ENCODE data around the gene ZFP3. TPM values are rescaled to one million over a fixed set of nuclear protein-coding genes. Genes with fewer than 3 reads are reported as not detected.
A peak's percentile ranks its signal among the peaks of the same experiment; 100 is the strongest.
"Not testable (repeated sequence)": the region's sequence is repeated elsewhere in the genome, so short reads cannot be mapped to it uniquely, and the experiment has no call there.

ZFP3 gene
- 1 to 10 TPM; 6.2 to 6.3 TPM for total RNA-seq

DNA sequence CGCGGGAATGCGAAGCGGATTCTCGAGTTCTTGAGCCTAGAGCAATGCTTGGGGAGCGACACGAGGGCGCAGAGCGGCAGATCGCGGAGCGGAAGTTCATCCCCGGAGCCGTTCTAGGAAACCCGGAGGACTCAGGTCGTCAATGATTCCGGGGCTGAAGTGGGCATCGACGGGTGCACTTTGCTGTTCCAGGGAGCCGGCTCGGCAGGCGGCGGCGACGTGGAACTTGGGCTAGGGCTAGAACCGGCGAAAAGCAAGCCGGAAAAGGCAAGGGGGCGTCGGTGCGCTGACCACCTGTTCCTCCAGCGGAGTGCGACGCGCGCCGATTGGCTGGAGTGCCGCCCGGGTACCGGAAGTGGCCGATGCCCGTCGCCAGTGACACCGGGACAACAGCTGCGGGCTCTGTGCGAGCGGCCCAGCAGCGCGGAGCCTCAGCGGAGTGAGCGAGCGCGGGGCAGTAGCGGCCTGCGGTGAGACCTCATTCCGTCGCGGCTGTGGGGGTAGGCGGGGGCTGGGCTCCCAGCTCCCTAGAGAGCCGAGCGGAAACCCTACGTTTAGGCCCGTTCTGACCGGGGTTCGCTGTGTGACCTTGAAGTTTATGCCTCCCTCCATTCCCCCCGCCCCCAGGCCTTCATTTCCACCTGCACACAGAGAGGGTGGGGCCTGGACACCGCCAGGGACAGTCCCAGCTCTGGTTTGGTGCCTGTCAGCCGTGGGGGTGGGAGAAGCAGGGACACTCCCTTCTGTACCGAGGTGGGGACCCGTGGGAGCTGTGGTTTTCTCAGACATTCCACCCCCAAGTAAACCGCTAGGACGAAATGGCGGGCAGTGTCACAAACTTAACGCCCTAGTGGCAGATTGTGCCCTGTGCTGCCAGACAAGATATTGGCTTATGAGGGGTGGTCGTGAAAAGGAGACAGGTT is at the start of gene ZFP3:
ZFP3 (plus strand) TSS at position 362 of the 923 bp plus-strand sequence. CDS start 13,038 bp downstream, outside the sequence.
- Histone ChIP-seq H3K9me3 (no peaks in the 10 kb centered on the region), H3K27ac (peak within 1 kb of the TSS; percentile 60), H3K36me3 (no peaks in the 10 kb centered on the region), H3K27me3 (no peaks in the 10 kb centered on the region), H3K4me3 (peak within 1 kb of the TSS; percentile 72), H3K9ac (ENCODE audit: low read depth in 2 of 2, low read length in 2 of 2) (peak within 1 kb of the TSS; percentile 87 to 88), H3K4me1 (no peaks in the 10 kb centered on the region)
- peak; percentile 88 for DNase-seq
- intact Hi-C loops (cut with DNase I) = loop anchor here (5.0 kb wide), 1 partner anchor 34 kb away; the partner anchor contains the start of gene ZNF232
- TF ChIP-seq, protein P1, sequence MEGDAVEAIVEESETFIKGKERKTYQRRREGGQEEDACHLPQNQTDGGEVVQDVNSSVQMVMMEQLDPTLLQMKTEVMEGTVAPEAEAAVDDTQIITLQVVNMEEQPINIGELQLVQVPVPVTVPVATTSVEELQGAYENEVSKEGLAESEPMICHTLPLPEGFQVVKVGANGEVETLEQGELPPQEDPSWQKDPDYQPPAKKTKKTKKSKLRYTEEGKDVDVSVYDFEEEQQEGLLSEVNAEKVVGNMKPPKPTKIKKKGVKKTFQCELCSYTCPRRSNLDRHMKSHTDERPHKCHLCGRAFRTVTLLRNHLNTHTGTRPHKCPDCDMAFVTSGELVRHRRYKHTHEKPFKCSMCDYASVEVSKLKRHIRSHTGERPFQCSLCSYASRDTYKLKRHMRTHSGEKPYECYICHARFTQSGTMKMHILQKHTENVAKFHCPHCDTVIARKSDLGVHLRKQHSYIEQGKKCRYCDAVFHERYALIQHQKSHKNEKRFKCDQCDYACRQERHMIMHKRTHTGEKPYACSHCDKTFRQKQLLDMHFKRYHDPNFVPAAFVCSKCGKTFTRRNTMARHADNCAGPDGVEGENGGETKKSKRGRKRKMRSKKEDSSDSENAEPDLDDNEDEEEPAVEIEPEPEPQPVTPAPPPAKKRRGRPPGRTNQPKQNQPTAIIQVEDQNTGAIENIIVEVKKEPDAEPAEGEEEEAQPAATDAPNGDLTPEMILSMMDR (IDR thresholded peaks at IDR 0.05) = no peak

DNA sequence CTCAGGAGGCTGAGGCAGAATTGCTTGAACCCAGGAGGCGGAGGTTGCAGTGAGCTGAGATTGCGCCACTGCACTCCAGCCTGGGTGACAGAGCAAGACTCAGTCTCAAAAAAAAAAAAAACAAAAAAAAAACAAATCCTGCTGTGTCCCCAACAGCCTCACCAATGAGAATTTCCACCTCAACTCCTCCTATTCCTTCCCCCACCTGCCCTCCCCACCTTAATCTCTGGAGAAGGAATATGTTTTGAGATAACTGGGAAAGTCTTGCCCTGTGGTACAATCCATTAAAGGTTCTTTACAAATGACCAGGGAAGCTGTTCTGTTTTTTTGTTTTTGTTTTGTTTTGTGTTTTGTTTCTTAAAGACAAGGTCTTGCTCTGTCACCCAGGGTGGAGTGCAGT is 48.1 kb upstream of the ZFP3 start:
- H3K27ac ChIP-seq; H3K27me3 ChIP-seq; H3K9me3 ChIP-seq; H3K9ac ChIP-seq (ENCODE audit: low read depth in 2 of 2, low read length in 2 of 2); H3K4me3 ChIP-seq; DNase-seq; H3K36me3 ChIP-seq; H3K4me1 ChIP-seq; intact Hi-C loops (cut with DNase I): not testable (repeated sequence)

DNA sequence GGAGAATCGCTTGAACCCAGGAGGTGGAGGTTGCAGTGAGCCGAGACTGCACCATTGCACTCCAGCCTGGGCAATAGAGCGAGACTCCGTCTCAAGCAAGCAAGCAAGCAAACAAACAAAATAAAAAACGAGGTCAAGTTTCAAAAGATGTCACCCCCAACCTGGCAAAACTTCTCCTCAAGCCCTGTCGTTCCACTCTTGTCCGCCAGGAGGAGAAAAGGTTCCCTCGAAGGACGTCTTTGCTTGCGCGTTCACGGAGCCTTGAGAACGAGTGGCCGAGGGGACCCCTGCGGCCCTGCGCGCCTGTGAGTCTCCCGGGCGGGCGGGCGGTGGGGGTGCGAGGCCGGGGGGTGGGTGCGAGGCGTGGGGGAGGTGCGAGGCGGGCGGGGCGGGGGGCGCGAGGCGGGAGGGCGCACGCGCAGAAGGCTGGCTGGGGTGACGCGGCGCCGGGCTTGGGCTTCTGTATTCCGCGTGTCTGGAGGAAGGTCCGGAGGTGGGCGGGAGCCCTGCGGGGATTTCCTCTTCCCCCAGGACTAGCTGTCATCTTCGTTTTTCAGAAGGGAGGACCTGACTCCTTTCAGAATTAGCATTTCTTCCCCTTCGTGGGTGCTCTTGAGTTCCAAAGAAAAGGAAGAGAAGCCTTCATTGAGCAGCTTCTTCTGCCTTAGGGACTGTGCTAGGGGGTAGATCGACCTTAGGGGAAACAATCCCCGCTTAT is 46.7 kb upstream of the ZFP3 start:
- Histone ChIP-seq H3K4me3 (peak overlapping the region; percentile 42), H3K36me3 (no peaks in the 10 kb centered on the region), H3K4me1 (no peaks in the 10 kb centered on the region), H3K27ac (peak overlapping the region; percentile 27), H3K9me3 (no peaks in the 10 kb centered on the region), H3K27me3 (no peaks in the 10 kb centered on the region), H3K9ac (ENCODE audit: low read depth in 2 of 2, low read length in 2 of 2) (peak overlapping the region; percentile 51 to 56)
- TF ChIP-seq, protein P1 (IDR thresholded peaks at IDR 0.05) = peak; percentile 68
- intact Hi-C loops (cut with DNase I) = loop anchor here (1.0 kb wide), 1 partner anchor 31 kb away; no protein-coding TSS in a partner anchor
- peak; percentile 90 for DNase-seq

DNA sequence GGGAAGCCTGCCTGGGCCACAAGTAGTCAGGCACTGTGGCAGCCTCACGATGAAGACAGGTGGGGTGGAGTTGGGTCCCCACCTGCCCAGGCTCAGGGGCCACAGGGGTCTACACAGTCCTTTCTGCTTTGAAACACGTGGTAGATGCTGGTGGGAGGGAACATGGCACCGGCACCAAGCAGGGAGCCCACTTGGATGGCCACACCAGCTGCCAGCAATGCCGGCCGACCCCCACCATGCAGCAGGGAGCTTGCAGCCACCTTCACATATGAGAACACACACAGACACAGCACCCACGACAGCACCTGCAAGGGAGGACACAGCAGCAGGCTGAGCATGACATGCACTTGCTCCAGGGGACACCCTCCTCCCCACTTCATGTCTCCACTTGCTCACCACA is 45.4 kb upstream of the ZFP3 start:
- Histone ChIP-seq H3K9me3 (no peaks in the 10 kb centered on the region), H3K27me3 (no peaks in the 10 kb centered on the region), H3K9ac (ENCODE audit: low read depth in 2 of 2, low read length in 2 of 2) (no peak overlapping the region), H3K36me3 (no peaks in the 10 kb centered on the region), H3K4me3 (no peak overlapping the region), H3K4me1 (no peaks in the 10 kb centered on the region), H3K27ac (no peak overlapping the region)
- intact Hi-C loops (cut with DNase I) = no loop called here
- TF ChIP-seq, protein P1 (IDR thresholded peaks at IDR 0.05) = no peak
- no peak for DNase-seq

DNA sequence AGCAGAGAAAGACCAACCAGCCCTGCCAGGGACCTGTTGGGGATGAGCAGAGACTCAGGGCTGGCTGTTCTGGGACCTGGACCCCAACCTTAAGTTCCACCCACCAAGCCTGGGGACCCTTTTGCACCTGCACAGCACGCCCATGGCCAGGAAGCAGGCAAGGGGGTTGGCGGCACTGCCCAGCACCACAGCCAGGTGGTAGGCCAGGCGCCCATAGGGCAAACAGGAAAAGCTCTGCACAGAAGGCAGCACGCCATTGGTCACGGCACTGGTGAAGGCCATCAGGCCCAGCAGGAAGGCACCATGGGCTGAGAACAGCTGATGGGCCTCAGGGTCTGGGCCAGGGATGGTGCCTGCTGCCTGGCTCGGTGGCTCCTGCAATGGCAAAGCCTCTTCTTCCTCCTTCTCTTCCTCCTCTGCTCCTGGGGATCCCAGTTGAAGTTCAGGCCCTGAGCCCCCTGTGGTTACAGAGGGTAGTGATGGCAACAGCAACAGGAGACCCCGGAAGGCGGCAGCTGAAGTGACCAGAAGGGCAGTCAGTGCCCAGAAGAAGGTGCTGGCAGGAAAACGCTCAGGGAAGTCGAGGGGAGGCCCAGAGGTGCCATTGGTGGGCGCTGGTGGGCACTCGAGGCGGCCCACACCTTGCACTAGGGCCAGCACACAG is 44.8 kb upstream of the ZFP3 start:
- no peaks in the 10 kb centered on the region for H3K27me3 ChIP-seq
- TF ChIP-seq, protein P1 (IDR thresholded peaks at IDR 0.05) = no peak
- H3K9ac ChIP-seq (ENCODE audit: low read depth in 2 of 2, low read length in 2 of 2) = no peak overlapping the region
- H3K9me3 ChIP-seq = no peaks in the 10 kb centered on the region
- DNase-seq = no peak
- no peak overlapping the region for H3K4me3 ChIP-seq
- intact Hi-C loops (cut with DNase I) = no loop called here
- H3K4me1 ChIP-seq = no peaks in the 10 kb centered on the region
- no peak overlapping the region for H3K27ac ChIP-seq
- H3K36me3 ChIP-seq = no peaks in the 10 kb centered on the region

Measured in colonic mucosa (tissue), 4 donors.